HG03520 (cell line): ENCODE results near the gene UBXN7.
"Not testable (repeated sequence)": the region's sequence is repeated elsewhere in the genome, so short reads cannot be mapped to it uniquely, and the experiment has no call there.

Experiments
- ATAC-seq: cut with Tn5 transposase; IDR thresholded peaks from one replicate; pipeline ENCODE4 v1.9.1; 2021; ENCODE audit warnings: mild to moderate bottlenecking, moderate library complexity; ENCODE audit not compliant: unreplicated experiment

Gene UBXN7

DNA sequence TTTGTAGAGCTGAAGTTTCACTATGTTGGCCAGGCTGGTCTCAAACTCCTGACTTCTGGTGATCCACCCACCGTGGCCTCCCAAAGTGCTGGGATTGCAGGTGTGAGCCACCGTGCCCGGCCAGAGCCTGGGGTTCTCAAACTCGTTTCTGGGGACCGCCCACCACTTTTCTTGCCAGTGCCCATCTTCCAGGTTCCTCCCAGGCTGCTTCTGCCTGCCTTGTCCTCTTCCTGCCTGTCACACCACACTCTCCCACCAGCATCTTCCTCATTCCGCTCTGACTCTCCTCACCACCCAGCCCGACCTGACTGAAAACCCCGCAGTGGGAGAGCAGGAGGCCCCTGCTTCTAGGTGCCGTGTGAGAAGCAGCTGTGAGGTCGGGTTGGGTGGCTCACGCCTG, 111.1 kb downstream of the UBXN7 start:
- no peak for ATAC-seq

DNA sequence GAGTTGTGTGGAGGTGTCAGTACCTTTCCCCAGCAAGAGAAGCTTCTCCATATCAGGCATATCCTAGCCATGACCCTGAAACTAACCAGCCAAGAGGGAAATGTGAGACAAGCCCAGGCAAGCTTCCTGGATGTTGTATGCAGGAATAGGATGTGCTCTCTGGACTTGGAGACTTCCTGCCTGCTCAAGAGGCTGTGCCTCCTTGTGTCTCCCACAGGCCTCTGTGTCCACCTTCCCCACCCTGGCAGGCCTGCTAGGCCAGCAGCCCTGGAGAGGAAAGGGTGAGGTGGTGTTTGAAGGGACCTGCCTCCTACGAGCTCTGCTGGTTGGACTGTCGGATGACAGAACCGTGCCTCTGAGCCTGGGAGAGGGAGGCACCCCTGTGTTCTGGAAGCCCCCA, 112.1 kb downstream of the UBXN7 start:
- ATAC-seq = no peak

DNA sequence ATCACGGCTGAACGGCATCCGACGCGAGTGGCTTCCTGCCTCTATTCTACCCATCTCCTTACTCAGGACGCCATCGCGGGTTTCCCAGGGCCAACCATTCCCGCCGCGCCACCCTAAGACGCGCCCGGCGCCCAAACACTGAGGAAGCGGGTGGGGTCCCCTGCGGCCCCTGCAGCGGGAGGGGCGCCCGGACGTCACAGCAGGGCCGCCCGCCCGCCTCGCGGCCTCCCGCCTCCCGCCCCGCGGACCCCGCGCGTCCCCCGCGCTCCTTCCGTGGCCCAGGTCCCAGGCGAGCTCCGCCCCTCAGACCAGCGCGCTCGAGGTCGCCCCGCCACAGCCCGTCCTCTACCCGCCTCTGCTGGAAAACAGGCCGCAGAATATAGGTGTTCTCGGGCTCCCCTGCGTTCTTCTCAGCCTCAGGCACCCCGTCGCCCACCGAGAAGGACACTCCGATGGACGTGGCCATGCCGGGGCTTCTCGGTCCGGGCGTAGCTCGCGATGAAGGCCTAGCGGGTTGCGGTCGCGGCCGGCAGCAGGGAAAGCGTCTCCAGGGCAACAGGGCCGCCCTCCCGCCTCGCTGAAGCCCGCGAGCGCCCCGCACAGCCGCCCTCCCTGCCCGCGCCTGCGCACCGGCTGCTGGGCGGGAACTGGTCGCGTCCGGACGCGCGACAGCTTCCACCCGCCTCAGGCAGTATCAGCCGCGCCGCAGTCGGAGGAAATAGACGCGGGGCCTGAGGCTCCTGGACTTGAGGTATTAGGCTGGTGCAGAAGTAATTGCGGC, 114.3 kb downstream of the UBXN7 start, which contains the start of gene DYNLT2B:
TSS of gene DYNLT2B (minus strand) at position 554 of the 781 bp plus-strand sequence. CDS start at position 466, 88 bp downstream.
- ATAC-seq = peak; percentile 81

DNA sequence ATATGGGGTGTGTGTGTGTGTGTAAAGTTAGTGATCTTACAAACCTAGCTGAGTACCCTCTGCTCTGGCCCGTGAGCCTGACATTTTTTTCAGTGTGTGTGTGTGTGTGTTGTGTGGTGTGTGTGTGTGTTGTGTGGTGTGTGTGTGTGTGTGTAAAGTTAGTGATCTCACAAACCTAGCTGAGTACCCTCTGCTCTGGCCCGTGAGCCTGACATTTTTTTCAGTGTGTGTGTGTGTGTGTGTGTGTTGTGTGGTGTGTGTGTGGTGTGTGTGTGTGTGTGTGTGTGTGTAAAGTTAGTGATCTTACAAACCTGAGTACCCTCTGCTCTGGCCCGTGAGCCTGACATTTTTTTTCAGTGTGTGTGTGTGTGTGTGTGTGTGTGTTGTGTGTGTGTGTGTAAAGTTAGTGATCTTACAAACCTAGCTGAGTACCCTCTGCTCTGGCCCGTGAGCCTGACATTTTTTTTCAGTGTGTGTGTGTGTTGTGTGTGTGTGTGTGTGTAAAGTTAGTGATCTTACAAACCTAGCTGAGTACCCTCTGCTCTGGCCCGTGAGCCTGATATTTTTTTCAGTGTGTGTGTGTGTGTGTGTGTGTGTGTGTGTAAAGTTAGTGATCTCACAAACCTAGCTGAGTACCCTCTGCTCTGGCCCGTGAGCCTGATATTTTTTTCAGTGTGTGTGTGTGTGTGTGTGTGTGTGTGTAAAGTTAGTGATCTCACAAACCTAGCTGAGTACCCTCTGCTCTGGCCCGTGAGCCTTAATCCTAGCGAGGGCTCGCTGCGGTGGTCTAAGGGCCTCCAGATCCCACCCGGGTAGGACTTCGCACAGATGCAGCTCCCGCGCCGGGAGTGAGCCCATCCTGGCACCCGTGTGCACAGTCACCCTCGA, 115.2 kb downstream of the UBXN7 start:
- not testable (repeated sequence) for ATAC-seq

DNA sequence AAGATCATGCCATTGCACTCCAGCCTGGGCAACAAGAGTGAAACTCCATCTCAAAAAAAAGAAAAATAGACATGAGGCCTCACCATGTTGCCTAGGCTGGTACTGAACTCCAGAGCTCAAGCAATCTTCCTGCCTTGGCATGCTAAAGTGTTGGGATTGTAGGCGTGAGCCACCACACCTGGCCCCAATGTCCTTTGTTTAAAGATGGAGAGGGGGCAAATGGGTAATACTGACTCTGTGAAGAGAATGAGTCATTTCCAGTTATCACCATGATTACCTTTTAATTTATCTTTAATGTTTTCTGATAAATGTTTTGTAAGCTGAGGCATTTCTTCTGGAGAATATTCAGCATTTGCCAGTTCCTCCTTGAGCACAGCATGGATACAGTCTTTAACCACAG, 116.4 kb downstream of the UBXN7 start:
- ATAC-seq = no peak

DNA sequence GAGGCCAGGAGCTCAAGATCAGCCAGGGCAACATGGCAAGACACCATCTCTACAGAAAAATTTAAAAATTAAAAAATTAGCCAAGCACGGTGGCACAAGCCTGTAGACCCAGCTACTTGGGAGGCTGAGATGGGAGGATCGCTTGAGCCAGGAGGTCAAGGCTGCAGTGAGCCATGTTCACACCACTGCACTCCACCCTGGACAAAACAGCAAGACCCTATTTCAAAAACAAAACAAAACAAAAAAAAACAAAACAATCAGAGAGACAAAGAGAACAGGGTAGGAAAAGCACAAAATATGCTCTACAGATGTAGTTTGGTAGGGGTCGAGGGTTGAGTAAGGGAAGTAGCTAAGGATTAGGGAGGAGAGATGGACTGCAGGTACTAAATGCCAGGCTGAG, 117.6 kb downstream of the UBXN7 start:
- no peak for ATAC-seq

DNA sequence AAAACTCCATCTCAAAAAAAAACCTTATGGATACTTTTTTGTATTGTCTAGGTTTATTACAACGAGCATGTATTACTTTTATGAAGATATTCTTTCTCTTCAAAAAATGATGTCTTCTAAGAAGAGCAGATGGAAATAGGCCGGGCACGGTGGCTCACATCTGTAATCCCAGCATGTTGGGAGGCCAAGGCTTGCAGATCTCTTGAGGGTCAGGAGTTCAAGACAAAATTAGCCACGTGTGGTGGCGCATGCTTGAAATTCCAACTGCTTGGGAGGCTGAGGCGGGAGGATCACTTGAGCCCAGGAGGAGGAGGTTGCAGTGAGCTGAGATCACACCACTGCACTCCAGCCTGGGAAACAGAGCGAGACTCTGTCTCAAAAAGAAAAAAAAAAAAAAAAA, 118.1 kb downstream of the UBXN7 start:
- not testable (repeated sequence) for ATAC-seq

DNA sequence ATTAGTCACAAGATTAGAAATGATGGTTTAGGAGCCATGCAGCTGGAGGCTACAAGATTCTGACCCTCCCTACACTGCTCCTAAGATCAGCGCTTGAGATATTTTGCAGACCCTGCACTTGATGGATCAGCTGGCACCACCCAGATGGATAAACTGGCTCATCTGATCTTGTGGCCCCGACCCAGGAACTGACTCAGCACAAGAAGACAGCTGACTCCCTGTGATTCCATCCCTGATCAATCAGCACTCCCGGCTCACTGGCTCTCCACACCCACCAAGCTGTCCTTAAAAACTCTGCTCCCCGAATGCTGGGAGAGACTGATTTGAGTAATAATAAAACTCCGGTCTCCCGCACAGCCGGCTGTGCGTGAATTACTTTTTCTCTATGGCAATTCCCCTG, 129.3 kb downstream of the UBXN7 start:
- not testable (repeated sequence) for ATAC-seq

DNA sequence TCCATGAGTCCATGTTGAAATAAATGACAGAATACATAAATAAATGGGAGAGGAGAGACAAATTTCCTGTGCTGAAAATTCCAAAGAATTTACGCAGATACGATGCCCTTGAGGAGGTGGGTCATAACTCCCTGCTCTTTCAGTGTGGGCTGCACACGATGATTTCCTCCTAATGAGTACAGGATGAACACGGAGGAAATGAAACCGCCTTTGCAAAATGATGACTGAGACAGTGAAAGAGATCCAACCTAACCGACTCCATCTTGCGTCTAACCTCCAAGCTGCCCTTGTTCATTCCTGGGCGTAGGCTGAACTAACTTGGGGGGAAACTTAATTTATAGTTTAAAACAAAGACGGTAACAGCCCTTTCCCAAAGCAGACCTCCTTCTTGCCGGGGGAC, 129.7 kb downstream of the UBXN7 start:
- ATAC-seq = not testable (repeated sequence)

DNA sequence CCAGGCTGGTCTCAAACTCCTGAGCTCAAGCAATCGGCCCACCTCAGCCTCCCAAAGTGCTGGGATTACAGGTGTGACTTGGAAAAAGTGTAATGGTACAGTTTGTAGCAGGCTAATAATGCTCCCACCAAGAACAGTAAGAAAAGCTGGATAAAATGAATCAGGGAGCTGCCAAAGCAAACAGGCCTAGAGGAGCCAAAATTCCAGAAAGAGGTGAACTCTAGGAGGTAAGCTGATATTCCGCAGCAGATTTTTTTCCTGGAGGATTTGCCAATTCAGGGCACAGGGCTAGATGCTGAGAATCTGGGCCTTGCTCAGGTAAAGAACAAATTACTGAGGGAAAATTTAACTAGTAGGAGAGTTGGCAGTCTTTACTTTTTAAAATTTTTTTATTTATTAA, 133.7 kb downstream of the UBXN7 start:
- no peak for ATAC-seq
